GM23338 (cell line): ENCODE measurements around the gene TAF4.

Experiments
- CTCF ChIP-seq, 2 experiments: fragments of 200-600 bp in 1 of 2; sonication (generic) in 1 of 2; conservative IDR thresholded peaks; 2 replicates each; pipeline versions ENCODE4 v1.5.1 to v1.6.1; 2016 to 2017; ENCODE audit warnings: antibody characterized with exemption in 2 of 2, low read depth in 2 of 2, mild to moderate bottlenecking in 2 of 2, moderate library complexity in 1 of 2
- EZH2 ChIP-seq: fragments of 200-600 bp; sonication (generic); IDR thresholded peaks from one replicate; pipeline ENCODE4 v1.8.0; 2017; ENCODE audit warnings: antibody characterized with exemption, mild to moderate bottlenecking, low read depth; ENCODE audit not compliant: unreplicated experiment
- EZH2phosphoT487 ChIP-seq: fragments of 200-600 bp; sonication (generic); IDR thresholded peaks from one replicate; pipeline ENCODE4 v1.8.1; 2018; ENCODE audit warnings: antibody characterized with exemption; ENCODE audit not compliant: unreplicated experiment

GRCh38 chr20:62012631-62013030, 53.0 kb downstream of the TAF4 start:
- no peak for TF ChIP-seq CTCF (conservative IDR thresholded peaks at IDR 0.05; ENCODE audit: low read depth in 2 of 2)
- TF ChIP-seq EZH2 = no peak
- no peak for TF ChIP-seq EZH2phosphoT487
